ENCODE data around the gene RITA1.

DNA sequence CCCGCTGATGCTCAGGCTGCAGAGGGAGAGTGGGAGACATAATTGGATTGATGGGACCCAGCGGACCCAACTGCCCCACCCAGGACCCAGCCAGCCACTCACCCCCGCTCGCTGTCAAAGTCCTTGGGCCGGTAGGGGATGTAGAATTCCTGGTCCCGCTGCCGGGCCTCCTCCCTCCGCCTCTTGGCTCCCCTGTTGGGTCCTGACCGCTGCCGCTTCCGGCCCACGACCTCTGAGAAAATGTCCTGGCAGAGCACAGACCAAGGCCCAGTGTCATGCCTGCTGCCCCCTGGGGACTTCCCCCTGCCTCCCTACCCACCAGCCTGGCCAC lies 22.5 kb upstream of the RITA1 start:
- TF ChIP-seq TAF1 (conservative IDR thresholded peaks at IDR 0.05): no peak
- no peak for TF ChIP-seq CTCF (IDR thresholded peaks at IDR 0.05; ENCODE audit: low read depth, low read length, missing input control)
- TF ChIP-seq HNF4G (IDR thresholded peaks at IDR 0.05): no peak
- no peak for TF ChIP-seq RXRA (IDR thresholded peaks at IDR 0.05)
- TF ChIP-seq, protein P1, sequence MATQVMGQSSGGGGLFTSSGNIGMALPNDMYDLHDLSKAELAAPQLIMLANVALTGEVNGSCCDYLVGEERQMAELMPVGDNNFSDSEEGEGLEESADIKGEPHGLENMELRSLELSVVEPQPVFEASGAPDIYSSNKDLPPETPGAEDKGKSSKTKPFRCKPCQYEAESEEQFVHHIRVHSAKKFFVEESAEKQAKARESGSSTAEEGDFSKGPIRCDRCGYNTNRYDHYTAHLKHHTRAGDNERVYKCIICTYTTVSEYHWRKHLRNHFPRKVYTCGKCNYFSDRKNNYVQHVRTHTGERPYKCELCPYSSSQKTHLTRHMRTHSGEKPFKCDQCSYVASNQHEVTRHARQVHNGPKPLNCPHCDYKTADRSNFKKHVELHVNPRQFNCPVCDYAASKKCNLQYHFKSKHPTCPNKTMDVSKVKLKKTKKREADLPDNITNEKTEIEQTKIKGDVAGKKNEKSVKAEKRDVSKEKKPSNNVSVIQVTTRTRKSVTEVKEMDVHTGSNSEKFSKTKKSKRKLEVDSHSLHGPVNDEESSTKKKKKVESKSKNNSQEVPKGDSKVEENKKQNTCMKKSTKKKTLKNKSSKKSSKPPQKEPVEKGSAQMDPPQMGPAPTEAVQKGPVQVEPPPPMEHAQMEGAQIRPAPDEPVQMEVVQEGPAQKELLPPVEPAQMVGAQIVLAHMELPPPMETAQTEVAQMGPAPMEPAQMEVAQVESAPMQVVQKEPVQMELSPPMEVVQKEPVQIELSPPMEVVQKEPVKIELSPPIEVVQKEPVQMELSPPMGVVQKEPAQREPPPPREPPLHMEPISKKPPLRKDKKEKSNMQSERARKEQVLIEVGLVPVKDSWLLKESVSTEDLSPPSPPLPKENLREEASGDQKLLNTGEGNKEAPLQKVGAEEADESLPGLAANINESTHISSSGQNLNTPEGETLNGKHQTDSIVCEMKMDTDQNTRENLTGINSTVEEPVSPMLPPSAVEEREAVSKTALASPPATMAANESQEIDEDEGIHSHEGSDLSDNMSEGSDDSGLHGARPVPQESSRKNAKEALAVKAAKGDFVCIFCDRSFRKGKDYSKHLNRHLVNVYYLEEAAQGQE (IDR thresholded peaks at IDR 0.05): no peak
- TF ChIP-seq MAX (IDR thresholded peaks at IDR 0.05): no peak
- TF ChIP-seq JUND (IDR thresholded peaks at IDR 0.05): no peak
- TF ChIP-seq SP1 (IDR thresholded peaks at IDR 0.05): no peak
